HL-60 (cell line): Measurements from ENCODE around the gene SLCO4A1.
A peak's percentile ranks its signal among the peaks of the same experiment; 100 is the strongest.

Source experiments
- DNase-seq, 2 experiments: peaks; one replicate each; pipeline ENCODE4 v3.0.0-alpha.2; 2010 to 2020; ENCODE audit warnings: low read depth in 1 of 2, low spot score in 1 of 2
- H3K27ac ChIP-seq: fragments of 250-450 bp; sonication (Bioruptor Pico); replicated peaks from 2 replicates; pipeline ENCODE4 v1.5.1; 2020; ENCODE audit warnings: mild to moderate bottlenecking, moderate library complexity
- H3K27me3 ChIP-seq: fragments of 250-450 bp; sonication (Bioruptor Pico); 2 replicates; pipeline ENCODE4 v1.5.1; 2021; ENCODE audit warnings: mild to moderate bottlenecking, moderate library complexity; ENCODE audit not compliant: insufficient read depth, poor library complexity, severe bottlenecking
- H3K4me3 ChIP-seq: replicated peaks from 2 replicates; pipeline ENCODE4 v1.5.1; 2011; ENCODE audit warnings: mild to moderate bottlenecking, control low read depth, low read length; ENCODE audit not compliant: insufficient read depth
- GABPA ChIP-seq: IDR thresholded peaks from 2 replicates; pipeline ENCODE4 v1.6.1; 2012; ENCODE audit warnings: low read depth
- POLR2AphosphoS5 ChIP-seq: IDR thresholded peaks from 2 replicates; pipeline ENCODE4 v1.6.1; 2012; ENCODE audit warnings: low read depth
- SPI1 ChIP-seq: IDR thresholded peaks from 2 replicates; pipeline ENCODE4 v1.6.1; 2012; ENCODE audit warnings: low read depth, mild to moderate bottlenecking, borderline replicate concordance
- TF ChIP-seq, protein P1 (sequence below): IDR thresholded peaks from 2 replicates; pipeline ENCODE4 v1.6.1; 2012; ENCODE audit warnings: low read depth; ENCODE audit not compliant: insufficient replicate concordance
- TF ChIP-seq, protein P2 (sequence below): IDR thresholded peaks from one replicate; pipeline ENCODE4 v1.5.1; 2011; ENCODE audit warnings: low read length, control low read depth, inconsistent platforms; ENCODE audit not compliant: insufficient read depth

The SLCO4A1 gene

DNA sequence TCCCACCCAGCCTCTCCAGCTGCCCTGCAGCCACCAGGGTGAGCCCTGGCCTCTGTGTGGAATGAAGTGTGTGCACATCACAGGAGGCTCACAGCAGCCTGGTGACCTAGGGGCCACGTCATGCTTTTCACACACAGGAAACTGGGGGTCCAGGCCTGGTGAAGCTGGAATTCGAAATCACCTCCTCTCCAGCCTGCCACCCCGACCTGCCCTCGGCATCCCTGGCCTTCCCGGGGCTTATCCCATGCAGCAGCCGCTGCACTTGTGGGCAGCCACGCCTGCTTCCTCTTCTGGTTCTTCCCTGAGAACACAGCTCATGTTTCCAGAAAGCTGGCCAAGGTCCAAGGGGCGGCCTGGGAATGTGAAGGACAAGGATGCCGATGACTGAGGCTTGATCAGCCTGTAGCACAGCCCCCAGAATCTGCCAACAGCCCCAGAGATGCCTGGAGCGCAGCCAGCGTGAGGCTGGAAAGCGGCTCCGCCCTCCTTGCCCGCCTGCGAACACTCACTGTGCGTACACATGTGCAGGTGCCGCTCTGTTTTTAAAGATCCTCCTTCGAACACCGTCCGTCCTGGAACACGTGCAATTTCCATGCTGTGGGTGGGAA lies 62.1 kb downstream of the SLCO4A1 start:
- H3K4me3 ChIP-seq, result no peak overlapping the region
- H3K27me3 ChIP-seq, result no peaks in the 10 kb centered on the region
- no peak for TF ChIP-seq SPI1
- TF ChIP-seq, protein P1, sequence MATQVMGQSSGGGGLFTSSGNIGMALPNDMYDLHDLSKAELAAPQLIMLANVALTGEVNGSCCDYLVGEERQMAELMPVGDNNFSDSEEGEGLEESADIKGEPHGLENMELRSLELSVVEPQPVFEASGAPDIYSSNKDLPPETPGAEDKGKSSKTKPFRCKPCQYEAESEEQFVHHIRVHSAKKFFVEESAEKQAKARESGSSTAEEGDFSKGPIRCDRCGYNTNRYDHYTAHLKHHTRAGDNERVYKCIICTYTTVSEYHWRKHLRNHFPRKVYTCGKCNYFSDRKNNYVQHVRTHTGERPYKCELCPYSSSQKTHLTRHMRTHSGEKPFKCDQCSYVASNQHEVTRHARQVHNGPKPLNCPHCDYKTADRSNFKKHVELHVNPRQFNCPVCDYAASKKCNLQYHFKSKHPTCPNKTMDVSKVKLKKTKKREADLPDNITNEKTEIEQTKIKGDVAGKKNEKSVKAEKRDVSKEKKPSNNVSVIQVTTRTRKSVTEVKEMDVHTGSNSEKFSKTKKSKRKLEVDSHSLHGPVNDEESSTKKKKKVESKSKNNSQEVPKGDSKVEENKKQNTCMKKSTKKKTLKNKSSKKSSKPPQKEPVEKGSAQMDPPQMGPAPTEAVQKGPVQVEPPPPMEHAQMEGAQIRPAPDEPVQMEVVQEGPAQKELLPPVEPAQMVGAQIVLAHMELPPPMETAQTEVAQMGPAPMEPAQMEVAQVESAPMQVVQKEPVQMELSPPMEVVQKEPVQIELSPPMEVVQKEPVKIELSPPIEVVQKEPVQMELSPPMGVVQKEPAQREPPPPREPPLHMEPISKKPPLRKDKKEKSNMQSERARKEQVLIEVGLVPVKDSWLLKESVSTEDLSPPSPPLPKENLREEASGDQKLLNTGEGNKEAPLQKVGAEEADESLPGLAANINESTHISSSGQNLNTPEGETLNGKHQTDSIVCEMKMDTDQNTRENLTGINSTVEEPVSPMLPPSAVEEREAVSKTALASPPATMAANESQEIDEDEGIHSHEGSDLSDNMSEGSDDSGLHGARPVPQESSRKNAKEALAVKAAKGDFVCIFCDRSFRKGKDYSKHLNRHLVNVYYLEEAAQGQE, result no peak
- no peak overlapping the region for H3K27ac ChIP-seq
- DNase-seq, result peak in 1 of 2 experiments; percentile 41

DNA sequence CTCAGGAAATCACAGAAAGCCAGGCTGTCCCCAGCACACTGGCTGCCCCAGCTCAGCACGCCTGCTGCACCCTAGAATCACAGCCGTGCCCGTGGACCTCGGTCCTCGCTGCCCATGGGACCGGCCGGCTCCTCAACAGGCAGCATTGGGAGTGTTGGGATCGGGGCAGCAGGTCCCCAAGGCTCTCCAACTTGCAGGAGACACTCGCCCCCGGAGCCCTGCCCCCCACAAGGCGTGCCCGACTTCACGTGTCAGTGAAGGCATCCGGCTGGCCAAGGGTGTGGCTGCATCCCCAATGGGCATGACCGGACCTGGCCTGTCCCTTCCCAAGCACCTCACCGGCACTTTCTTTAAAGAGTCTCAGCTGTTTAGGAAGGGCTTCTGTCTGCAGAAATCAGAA lies 63.3 kb downstream of the SLCO4A1 start:
- no peak for DNase-seq
- no peak overlapping the region for H3K27ac ChIP-seq
- TF ChIP-seq GABPA (no peak), POLR2AphosphoS5 (no peak), SPI1 (no peak)
- TF ChIP-seq, protein P1, result no peak
- TF ChIP-seq, protein P2, sequence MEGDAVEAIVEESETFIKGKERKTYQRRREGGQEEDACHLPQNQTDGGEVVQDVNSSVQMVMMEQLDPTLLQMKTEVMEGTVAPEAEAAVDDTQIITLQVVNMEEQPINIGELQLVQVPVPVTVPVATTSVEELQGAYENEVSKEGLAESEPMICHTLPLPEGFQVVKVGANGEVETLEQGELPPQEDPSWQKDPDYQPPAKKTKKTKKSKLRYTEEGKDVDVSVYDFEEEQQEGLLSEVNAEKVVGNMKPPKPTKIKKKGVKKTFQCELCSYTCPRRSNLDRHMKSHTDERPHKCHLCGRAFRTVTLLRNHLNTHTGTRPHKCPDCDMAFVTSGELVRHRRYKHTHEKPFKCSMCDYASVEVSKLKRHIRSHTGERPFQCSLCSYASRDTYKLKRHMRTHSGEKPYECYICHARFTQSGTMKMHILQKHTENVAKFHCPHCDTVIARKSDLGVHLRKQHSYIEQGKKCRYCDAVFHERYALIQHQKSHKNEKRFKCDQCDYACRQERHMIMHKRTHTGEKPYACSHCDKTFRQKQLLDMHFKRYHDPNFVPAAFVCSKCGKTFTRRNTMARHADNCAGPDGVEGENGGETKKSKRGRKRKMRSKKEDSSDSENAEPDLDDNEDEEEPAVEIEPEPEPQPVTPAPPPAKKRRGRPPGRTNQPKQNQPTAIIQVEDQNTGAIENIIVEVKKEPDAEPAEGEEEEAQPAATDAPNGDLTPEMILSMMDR, result no peak
- H3K27me3 ChIP-seq, result no peaks in the 10 kb centered on the region
- H3K4me3 ChIP-seq, result no peak overlapping the region

DNA sequence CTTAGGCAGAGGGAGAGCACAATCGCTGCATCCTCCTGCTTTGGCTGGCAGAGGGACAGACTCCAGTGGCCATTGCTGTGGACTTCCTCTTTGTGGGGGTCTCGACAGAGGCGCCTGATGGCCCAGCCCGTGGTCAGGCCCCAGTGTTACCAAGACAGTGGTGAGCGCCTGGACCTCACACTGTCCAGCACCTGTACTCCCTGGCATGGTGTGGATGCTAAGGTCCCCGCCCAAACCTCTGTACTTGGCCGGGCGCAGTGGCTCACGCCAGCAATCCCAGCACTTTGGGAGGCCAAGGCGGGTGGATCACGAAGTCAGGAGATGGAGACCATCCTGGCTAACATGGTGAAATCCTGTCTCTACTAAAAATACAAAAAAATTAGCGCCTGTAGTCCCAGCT lies 64.0 kb downstream of the SLCO4A1 start:
- DNase-seq, result no peak
- no peak for TF ChIP-seq GABPA
- TF ChIP-seq, protein P1, result no peak
- no peak for TF ChIP-seq SPI1
- TF ChIP-seq POLR2AphosphoS5, result no peak
- TF ChIP-seq, protein P2, result no peak
- Histone ChIP-seq H3K4me3 (no peak overlapping the region), H3K27me3 (no peaks in the 10 kb centered on the region), H3K27ac (no peak overlapping the region)
